K562 (cell line): Measurements from ENCODE around the gene SRF. TPM values are rescaled to one million over a fixed set of nuclear protein-coding genes. Genes with fewer than 3 reads are reported as not detected.
A peak's percentile ranks its signal among the peaks of the same experiment; 100 is the strongest.

Experiments used
- ARID3A ChIP-seq: IDR thresholded peaks from 2 replicates; pipeline ENCODE4 v1.6.1; 2012; ENCODE audit warnings: low read depth, low read length, improper control_type of control experiment, borderline replicate concordance
- BRD4 ChIP-seq: fragments of 200-600 bp; sonication (generic); IDR thresholded peaks from 2 replicates; pipeline ENCODE4 v1.6.1; 2017; ENCODE audit warnings: inconsistent platforms
- CAMTA2 ChIP-seq: fragments of 250-450 bp; sonication (Bioruptor Pico); conservative IDR thresholded peaks from 2 replicates; pipeline ENCODE4 v1.5.1; 2022
- CCNT2 ChIP-seq: IDR thresholded peaks from 2 replicates; pipeline ENCODE4 v1.6.1; 2011; ENCODE audit warnings: borderline replicate concordance, low read depth, mild to moderate bottlenecking, moderate library complexity, mixed read lengths, low read length; ENCODE audit not compliant: insufficient read length; ENCODE audit errors: extremely low read depth
- CHD4 ChIP-seq: fragments of 200-600 bp; sonication (generic); IDR thresholded peaks from 3 replicates; pipeline ENCODE4 v1.6.1; 2012; ENCODE audit warnings: low read depth, mild to moderate bottlenecking, mixed read lengths, low read length, inconsistent platforms; ENCODE audit not compliant: insufficient read depth, insufficient replicate concordance, poor library complexity, severe bottlenecking
- MGA ChIP-seq: fragments of 450-650 bp; IDR thresholded peaks from 2 replicates; pipeline ENCODE4 v1.6.1; 2016; ENCODE audit warnings: mild to moderate bottlenecking, moderate library complexity
- TAF1 ChIP-seq: IDR thresholded peaks from 2 replicates; pipeline ENCODE4 v1.6.1; 2011; ENCODE audit warnings: mild to moderate bottlenecking, low read length, moderate library complexity; ENCODE audit not compliant: insufficient read depth, control insufficient read depth, severe bottlenecking; ENCODE audit errors: extremely low read depth
- ZC3H4 ChIP-seq: sonication (generic); formaldehyde crosslinking; IDR thresholded peaks from 2 replicates; pipeline ENCODE4 v1.9.0; 2021; ENCODE audit warnings: missing genetic modification reagents, borderline replicate concordance
- polyA plus RNA-seq, 8 experiments: library from polyadenylated mRNA; depleted of rRNA in 4 of 8; stranded (reverse) in 5 of 8; unstranded in 3 of 8; fragments of >200 nt; fragmentation: Nextera tagmentation in 2 of 8; fragmentation: Illumina TruSeq in 1 of 8; extraction: Ambion mirVana in 2 of 8; extraction: Trizol in 1 of 8; gene quantifications; 2 replicates each; pipeline versions ENCODE4 v1.2.1 to v1.2.3, GENCODE V29; 2011 to 2014; ENCODE audit warnings: inconsistent platforms in 1 of 8, missing spikeins in 1 of 8
- total RNA-seq, 7 experiments: library from RNA; depleted of rRNA in 6 of 7; stranded (reverse); fragments of >200 nt in 6 of 7; fragmentation: Illumina TruSeq in 2 of 7; extraction: Trizol in 2 of 7; gene quantifications; 2 replicates each; pipeline versions ENCODE4 v1.2.1 to v1.2.3, GENCODE V29; 2011 to 2021; ENCODE audit warnings: low replicate concordance in 1 of 7
- TF ChIP-seq, protein P1 (sequence below): sonication (generic); formaldehyde crosslinking; IDR thresholded peaks from 2 replicates; pipeline ENCODE4 v1.8.0; 2022; ENCODE audit warnings: missing genetic modification reagents, mild to moderate bottlenecking, moderate library complexity, borderline replicate concordance

SRF gene
- total and polyA plus RNA-seq, 9 of the 15 experiments (the other 6 are each of a cell fraction or from before 2014, with no cell fraction given) = 2.5 to 37.0 (median 24.6) TPM

GRCh38 chr6:43129434-43130194, 41.5 kb upstream of the SRF start (continued):
- TF ChIP-seq MGA = no peak
- no peak for TF ChIP-seq TAF1
- no peak for TF ChIP-seq CAMTA2 (CRISPR knock-in tag)
- TF ChIP-seq CHD4 = no peak
- no peak for TF ChIP-seq BRD4
- TF ChIP-seq ARID3A = 0 out of 2 replicates have a peak, but pooled peaks have one; percentile 22
- TF ChIP-seq, protein P1, sequence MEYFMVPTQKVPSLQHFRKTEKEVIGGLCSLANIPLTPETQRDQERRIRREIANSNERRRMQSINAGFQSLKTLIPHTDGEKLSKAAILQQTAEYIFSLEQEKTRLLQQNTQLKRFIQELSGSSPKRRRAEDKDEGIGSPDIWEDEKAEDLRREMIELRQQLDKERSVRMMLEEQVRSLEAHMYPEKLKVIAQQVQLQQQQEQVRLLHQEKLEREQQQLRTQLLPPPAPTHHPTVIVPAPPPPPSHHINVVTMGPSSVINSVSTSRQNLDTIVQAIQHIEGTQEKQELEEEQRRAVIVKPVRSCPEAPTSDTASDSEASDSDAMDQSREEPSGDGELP = peak; percentile 30; the same call in 1 of the 2 replicates
- no peak for TF ChIP-seq CCNT2
- TF ChIP-seq ZC3H4 (CRISPR knock-in tag) = no peak
